CD4-positive, alpha-beta T cell (primary cell): Measurements from ENCODE around the gene SERPINF2. TPM values are rescaled to one million over a fixed set of nuclear protein-coding genes. Genes with fewer than 3 reads are reported as not detected.

ENCODE experiments used
- ATAC-seq: fragments of 200-7000 bp; cut with Tn5 transposase; one replicate; pipeline ENCODE4 v1.10.0; 2022; ENCODE audit warnings: mild to moderate bottlenecking; ENCODE audit not compliant: poor library complexity
- CTCF ChIA-PET: fragments of 350-600 bp; sonication (Branson Sonifier 250); formaldehyde crosslinking; loops from one replicate; lab custom pipeline; 2021; ENCODE audit warnings: antibody characterized with exemption, inconsistent platforms; lab: Charles Lee
- POLR2A ChIA-PET: fragments of 350-600 bp; sonication (Branson Sonifier 250); formaldehyde crosslinking; loops from one replicate; lab custom pipeline; 2021; ENCODE audit warnings: antibody characterized with exemption, inconsistent platforms; lab: Charles Lee
- DNase-seq, 14 experiments: peaks; one replicate each; pipeline ENCODE4 v3.0.0-alpha.2; 2013 to 2020; ENCODE audit warnings: mixed read lengths in 2 of 14
- H3K27ac ChIP-seq, 2 donors: one replicate each; pipeline versions ENCODE4 v1.5.1 to v1.7.0; 2013; ENCODE audit warnings: low read length in 2 of 2, low read depth in 1 of 2, mild to moderate bottlenecking in 1 of 2
- H3K27me3 ChIP-seq, 2 experiments: 1 replicate in 1 of 2; 2 replicates in 1 of 2; pipeline versions ENCODE4 v1.6.1 to v1.7.0; 2013; ENCODE audit warnings: low read length in 2 of 2, control low read depth in 1 of 2, mild to moderate bottlenecking in 1 of 2, moderate library complexity in 1 of 2; ENCODE audit not compliant: insufficient read depth in 2 of 2, control insufficient read depth in 1 of 2
- H3K36me3 ChIP-seq: one replicate; pipeline ENCODE4 v1.6.1; 2013; ENCODE audit warnings: low read length, control low read depth; ENCODE audit not compliant: insufficient read depth
- H3K4me1 ChIP-seq: one replicate; pipeline ENCODE4 v1.6.1; 2013; ENCODE audit warnings: low read length, control low read depth; ENCODE audit not compliant: insufficient read depth
- H3K4me3 ChIP-seq: one replicate; pipeline ENCODE4 v1.5.1; 2013; ENCODE audit warnings: mild to moderate bottlenecking, low read length, moderate library complexity
- H3K9me3 ChIP-seq, 2 experiments: 1 replicate in 1 of 2; 2 replicates in 1 of 2; pipeline versions ENCODE4 v1.6.1 to v1.7.0; 2013; ENCODE audit warnings: low read length in 2 of 2, mild to moderate bottlenecking in 2 of 2, control low read depth in 1 of 2, moderate library complexity in 1 of 2; ENCODE audit not compliant: control insufficient read depth in 1 of 2, insufficient read depth in 1 of 2
- H3K27ac Mint-ChIP-seq: one replicate; pipeline ENCODE4 v1.8.0; 2020; ENCODE audit warnings: mixed read lengths
- H3K27me3 Mint-ChIP-seq: one replicate; pipeline ENCODE4 v1.8.0; 2021; ENCODE audit warnings: mixed read lengths
- H3K36me3 Mint-ChIP-seq: one replicate; pipeline ENCODE4 v1.8.0; 2021; ENCODE audit warnings: low read depth, mixed read lengths
- H3K4me1 Mint-ChIP-seq: one replicate; pipeline ENCODE4 v1.8.0; 2021; ENCODE audit warnings: low read depth, mixed read lengths
- H3K4me3 Mint-ChIP-seq: one replicate; pipeline ENCODE4 v1.8.0; 2020; ENCODE audit warnings: mild to moderate bottlenecking, mixed read lengths
- H3K9me3 Mint-ChIP-seq: one replicate; pipeline ENCODE4 v1.8.0; 2020; ENCODE audit warnings: mixed read lengths
- CTCF ChIP-seq: fragments of 200-600 bp; IDR thresholded peaks from one replicate; pipeline ENCODE4 v1.8.0; 2022; ENCODE audit warnings: antibody characterized with exemption, mild to moderate bottlenecking
- intact Hi-C, 2 experiments: fragments of 100-400 bp; cut with DNase I in 1 of 2; cut with micrococcal nuclease in 1 of 2; formaldehyde crosslinking; loops; one replicate each; pipeline versions ENCODE4 v1.15.1 to v1.9.0; 2023 to 2025; cut with DNase I, micrococcal nuclease
- total RNA-seq, 174 experiments: library from RNA in 2 of 174; stranded (reverse) in 2 of 174; gene quantifications; one replicate each; pipeline ENCODE4 v1.2.3 and lab custom pipeline; 2021 to 2026

Gene SERPINF2
- total RNA-seq, 2 experiments from 2014 or later: 0.49 to 0.59 TPM

DNA sequence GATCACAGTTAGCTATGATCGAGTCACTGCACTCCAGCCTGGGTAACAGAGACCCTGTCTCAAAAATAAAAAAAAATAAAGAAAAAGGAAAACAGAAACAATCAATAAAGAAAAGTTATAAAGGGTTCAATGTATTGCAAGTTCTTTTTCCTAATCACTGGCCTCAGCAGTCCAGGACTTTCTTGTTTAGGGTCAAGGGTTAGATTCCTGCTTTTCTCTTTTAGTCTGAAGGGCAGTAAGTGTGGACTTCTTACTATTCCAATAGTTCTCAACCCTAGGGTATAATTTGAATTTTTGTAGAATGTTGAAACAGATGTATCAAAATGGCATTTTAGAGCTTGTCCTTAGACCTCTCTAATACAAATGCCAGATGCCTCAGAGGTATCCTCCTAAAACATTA lies 59.8 kb downstream of the SERPINF2 start:
- Mint-ChIP-seq H3K4me1 (peaks cover 1% of the 10 kb centered on the region), H3K4me3 (no peak overlapping the region), H3K27me3 (no peaks in the 10 kb centered on the region), H3K9me3 (no peaks in the 10 kb centered on the region), H3K27ac (no peak overlapping the region), H3K36me3 (peaks cover 58% of the 10 kb centered on the region)
- DNase-seq: no peak
- Histone ChIP-seq H3K27ac (no peak overlapping the region), H3K4me1 (peaks cover 2% of the 10 kb centered on the region), H3K9me3 (no peaks in the 10 kb centered on the region), H3K4me3 (no peak overlapping the region), H3K36me3 (peaks cover 47% of the 10 kb centered on the region), H3K27me3 (no peaks in the 10 kb centered on the region)
- POLR2A ChIA-PET: no interaction called here
- no peak for ATAC-seq
- intact Hi-C loops: no loop called here
- no peak for TF ChIP-seq CTCF
- CTCF ChIA-PET: no interaction called here

- Histone ChIP-seq H3K27ac (no peak overlapping the region), H3K9me3 (no peaks in the 10 kb centered on the region), H3K27me3 (no peaks in the 10 kb centered on the region), H3K4me1 (no peaks in the 10 kb centered on the region), H3K36me3 (peaks cover 49% of the 10 kb centered on the region), H3K4me3 (no peak overlapping the region)
- ATAC-seq: no peak
- Mint-ChIP-seq H3K27me3 (no peaks in the 10 kb centered on the region), H3K36me3 (peaks cover 61% of the 10 kb centered on the region), H3K27ac (no peak overlapping the region), H3K9me3 (no peaks in the 10 kb centered on the region), H3K4me1 (no peaks in the 10 kb centered on the region), H3K4me3 (no peak overlapping the region)
- ChIA-PET POLR2A (no interaction called here), CTCF (interaction anchor here (1.4 kb wide), 1 partner anchor 9 kb away, joined by 3 read pairs; no protein-coding TSS in a partner anchor)
- no peak for DNase-seq
- intact Hi-C loops: no loop called here
- no peak for TF ChIP-seq CTCF
These were observed 60.6 kb downstream of the SERPINF2 start for GRCh38 chr17:1803280-1803679.

Other genes with a start within 250 kb of the SERPINF2 start
- gene INPP5K, start 226.3 kb upstream of the SERPINF2 start, total RNA-seq: 100 to 1,000 TPM; 199 to 207 TPM
- 10 to 100 TPM; 24.5 to 29.0 TPM for gene PITPNA, start 180.1 kb upstream of the SERPINF2 start, total RNA-seq
- gene SLC43A2, start 114.0 kb upstream of the SERPINF2 start, total RNA-seq: 10 to 100 TPM in 1 of 2 experiments, 1 to 10 TPM in 1; 9.0 to 10.2 TPM
- under 1 TPM; 0.41 to 0.45 TPM for gene SCARF1, start 97.1 kb upstream of the SERPINF2 start, total RNA-seq
- gene RILP, start 93.0 kb upstream of the SERPINF2 start, total RNA-seq: 1 to 10 TPM; 1.3 to 1.5 TPM
- 100 to 1,000 TPM; 550 to 572 TPM for gene PRPF8, start 58.0 kb upstream of the SERPINF2 start, total RNA-seq
- gene TLCD2, start 32.5 kb upstream of the SERPINF2 start, total RNA-seq: under 1 TPM; 0.19 to 0.34 TPM
- 10 to 100 TPM; 24.8 to 25.0 TPM for gene WDR81, start 18.2 kb upstream of the SERPINF2 start, total RNA-seq
- gene SERPINF1, start 19.2 kb downstream of the SERPINF2 start, total RNA-seq: 1 to 10 TPM; 3.0 to 4.8 TPM
- gene SMYD4, start 87.0 kb downstream of the SERPINF2 start, total RNA-seq: 10 to 100 TPM in 1 of 2 experiments, 1 to 10 TPM in 1; 9.3 to 10.6 TPM
- 10 to 100 TPM; 38.6 to 38.7 TPM for gene RPA1, start 87.1 kb downstream of the SERPINF2 start, total RNA-seq